Suprapubic skin (tissue), 4 donors: ENCODE data around the gene STAU1. TPM values are rescaled to one million over a fixed set of nuclear protein-coding genes. Genes with fewer than 3 reads are reported as not detected.

ENCODE experiments used
- DNase-seq, 2 donors: peaks; one replicate each; pipeline ENCODE4 v3.0.0-alpha.2; 2019; ENCODE audit warnings: low spot score in 2 of 2
- H3K27ac ChIP-seq: fragments of 200-600 bp; sonication (generic); one replicate; pipeline ENCODE4 v1.5.1; 2019
- H3K27me3 ChIP-seq: fragments of 200-600 bp; sonication (generic); one replicate; pipeline ENCODE4 v1.5.1; 2019
- H3K36me3 ChIP-seq: fragments of 200-600 bp; sonication (generic); one replicate; pipeline ENCODE4 v1.5.1; 2019
- H3K4me1 ChIP-seq: fragments of 200-600 bp; sonication (generic); one replicate; pipeline ENCODE4 v1.5.1; 2019
- H3K4me3 ChIP-seq: fragments of 200-600 bp; sonication (generic); one replicate; pipeline ENCODE4 v1.5.1; 2019; ENCODE audit warnings: mild to moderate bottlenecking
- H3K9me3 ChIP-seq: fragments of 200-600 bp; sonication (generic); one replicate; pipeline ENCODE4 v1.5.1; 2019
- CTCF ChIP-seq, 2 donors: fragments of 200-600 bp in 1 of 2; fragments of 450-650 bp in 1 of 2; sonication (generic) in 1 of 2; IDR thresholded peaks; one replicate each; pipeline ENCODE4 v1.5.1; 2016 to 2019; ENCODE audit warnings: antibody characterized with exemption in 2 of 2, mild to moderate bottlenecking in 1 of 2, moderate library complexity in 1 of 2
- EP300 ChIP-seq: sonication (generic); formaldehyde crosslinking; IDR thresholded peaks from one replicate; pipeline ENCODE4 v1.6.1; 2017; ENCODE audit warnings: antibody characterized with exemption
- POLR2A ChIP-seq, 2 donors: fragments of 450-650 bp; IDR thresholded peaks; one replicate each; pipeline ENCODE4 v1.6.1; 2017; ENCODE audit warnings: antibody characterized with exemption in 2 of 2, mild to moderate bottlenecking in 2 of 2, moderate library complexity in 2 of 2
- POLR2AphosphoS5 ChIP-seq, 3 donors: sonication (generic); formaldehyde crosslinking; IDR thresholded peaks; one replicate each; pipeline ENCODE4 v1.6.1; 2017; ENCODE audit warnings: antibody characterized with exemption in 3 of 3
- WGBS: methylation state at CpG from one replicate; pipeline ENCODE4 v1.1.5; 2018; 5-methylcytosine and 5-hydroxymethylcytosine counted together
- total RNA-seq, 4 donors: library from RNA; depleted of rRNA; stranded (reverse); fragments of >200 nt; gene quantifications; one replicate each; pipeline ENCODE4 v1.1.0, GENCODE V29; 2016

Gene STAU1
- total RNA-seq, 4 donors from 2014 or later, result 53.0 to 79.1 (median 69.9) TPM

GRCh38 chr20:49151436-49151835 is 36.7 kb downstream of the STAU1 start:
- H3K4me1 ChIP-seq, result no peaks in the 10 kb centered on the region
- no peaks in the 10 kb centered on the region for H3K9me3 ChIP-seq
- TF ChIP-seq POLR2A (IDR thresholded peaks at IDR 0.05) (no peak), POLR2AphosphoS5 (IDR thresholded peaks at IDR 0.05) (no peak), CTCF (IDR thresholded peaks at IDR 0.05) (no peak), EP300 (no peak)
- H3K27ac ChIP-seq, result no peak overlapping the region
- H3K4me3 ChIP-seq, result no peak overlapping the region
- no peaks in the 10 kb centered on the region for H3K27me3 ChIP-seq
- 89% methylated on average over 6 of the region's 6 CpGs for WGBS
- DNase-seq, result no peak
- H3K36me3 ChIP-seq, result peaks cover 51% of the 10 kb centered on the region

- Histone ChIP-seq H3K4me3 (no peak overlapping the region), H3K27me3 (no peaks in the 10 kb centered on the region), H3K27ac (no peak overlapping the region), H3K4me1 (no peaks in the 10 kb centered on the region), H3K36me3 (peaks cover 50% of the 10 kb centered on the region), H3K9me3 (no peaks in the 10 kb centered on the region)
- WGBS, result 95% methylated on average over 6 of the region's 6 CpGs
- TF ChIP-seq POLR2AphosphoS5 (IDR thresholded peaks at IDR 0.05) (no peak), EP300 (no peak), CTCF (IDR thresholded peaks at IDR 0.05) (no peak), POLR2A (IDR thresholded peaks at IDR 0.05) (no peak)
- DNase-seq, result no peak
Measured at GRCh38 chr20:49149281-49150045, 38.7 kb downstream of the STAU1 start.

GRCh38 chr20:49148601-49149000 is 39.5 kb downstream of the STAU1 start:
- Histone ChIP-seq H3K27ac (no peak overlapping the region), H3K4me3 (no peak overlapping the region), H3K9me3 (no peaks in the 10 kb centered on the region), H3K27me3 (no peaks in the 10 kb centered on the region), H3K36me3 (peaks cover 54% of the 10 kb centered on the region), H3K4me1 (no peaks in the 10 kb centered on the region)
- TF ChIP-seq CTCF (IDR thresholded peaks at IDR 0.05), result no peak
- TF ChIP-seq POLR2AphosphoS5 (IDR thresholded peaks at IDR 0.05), result no peak
- TF ChIP-seq POLR2A (IDR thresholded peaks at IDR 0.05), result no peak
- no peak for TF ChIP-seq EP300
- DNase-seq, result no peak
- WGBS, result 78% methylated on average over 5 of the region's 5 CpGs

- H3K4me3 ChIP-seq, result no peak overlapping the region
- DNase-seq, result no peak
- H3K27ac ChIP-seq, result no peak overlapping the region
- TF ChIP-seq CTCF (IDR thresholded peaks at IDR 0.05) (no peak), EP300 (no peak), POLR2AphosphoS5 (IDR thresholded peaks at IDR 0.05) (no peak), POLR2A (IDR thresholded peaks at IDR 0.05) (no peak)
- no peaks in the 10 kb centered on the region for H3K9me3 ChIP-seq
- no peaks in the 10 kb centered on the region for H3K4me1 ChIP-seq
- no peaks in the 10 kb centered on the region for H3K27me3 ChIP-seq
- H3K36me3 ChIP-seq, result peaks cover 55% of the 10 kb centered on the region
- WGBS, result 91% methylated on average over 8 of the region's 8 CpGs
Measured at GRCh38 chr20:49147296-49147695, 40.8 kb downstream of the STAU1 start.

- no peak for TF ChIP-seq POLR2AphosphoS5 (IDR thresholded peaks at IDR 0.05)
- no peak for TF ChIP-seq EP300
- no peak for TF ChIP-seq CTCF (IDR thresholded peaks at IDR 0.05)
- TF ChIP-seq POLR2A (IDR thresholded peaks at IDR 0.05), result no peak
- Histone ChIP-seq H3K36me3 (peaks cover 51% of the 10 kb centered on the region), H3K9me3 (no peaks in the 10 kb centered on the region), H3K27ac (no peak overlapping the region), H3K27me3 (no peaks in the 10 kb centered on the region), H3K4me1 (no peaks in the 10 kb centered on the region), H3K4me3 (no peak overlapping the region)
- no peak for DNase-seq
- 83% methylated on average over 5 of the region's 5 CpGs for WGBS
Measured at GRCh38 chr20:49146442-49147225, 41.5 kb downstream of the STAU1 start.
